ENCODE data around the gene EPAS1. TPM values are rescaled to one million over a fixed set of nuclear protein-coding genes. Genes with fewer than 3 reads are reported as not detected.

The EPAS1 gene
- polyA plus RNA-seq, 1 of the 3 experiments (the other 2 are of a cell fraction): 69.2 TPM

GRCh38 chr2:46353509-46353908 lies 56.3 kb downstream of the EPAS1 start:
- H3K4me2 ChIP-seq: no peak overlapping the region
- DNase-seq: no peak
- H3K27ac ChIP-seq (ENCODE audit: low read depth in 2 of 2, low read length in 1 of 2): peak overlapping the region in 1 of 2 experiments; percentile 3; a peak in 1 of 4 replicates
- H3F3A ChIP-seq (replicated peaks; ENCODE audit: insufficient read depth): no peaks in the 10 kb centered on the region
- TF ChIP-seq RXRA (IDR thresholded peaks at IDR 0.05; ENCODE audit: borderline replicate concordance, low read depth) (no peak), RFX5 (IDR thresholded peaks at IDR 0.05; ENCODE audit: low read length) (no peak), SMC3 (IDR thresholded peaks at IDR 0.05; ENCODE audit: low read depth, low read length) (no peak), REST (IDR thresholded peaks at IDR 0.05; ENCODE audit: low read depth, low read length) (no peak), EZH2phosphoT487 (IDR thresholded peaks at IDR 0.05; ENCODE audit: borderline replicate concordance, low read depth) (no peak), FOXJ3 (CRISPR knock-in tag; IDR thresholded peaks at IDR 0.05) (no peak), RAD21 (IDR thresholded peaks at IDR 0.05; ENCODE audit: low read length) (no peak), PBX3 (IDR thresholded peaks at IDR 0.05) (no peak), GATA2 (CRISPR knock-in tag; IDR thresholded peaks at IDR 0.05) (no peak), POLR2AphosphoS5 (IDR thresholded peaks at IDR 0.05; ENCODE audit: low read depth, low read length) (no peak), NRF1 (IDR thresholded peaks at IDR 0.05; ENCODE audit: low read depth, low read length) (no peak), ZBTB33 (IDR thresholded peaks at IDR 0.05; ENCODE audit: borderline replicate concordance, low read depth) (no peak)
- TF ChIP-seq, protein P1, sequence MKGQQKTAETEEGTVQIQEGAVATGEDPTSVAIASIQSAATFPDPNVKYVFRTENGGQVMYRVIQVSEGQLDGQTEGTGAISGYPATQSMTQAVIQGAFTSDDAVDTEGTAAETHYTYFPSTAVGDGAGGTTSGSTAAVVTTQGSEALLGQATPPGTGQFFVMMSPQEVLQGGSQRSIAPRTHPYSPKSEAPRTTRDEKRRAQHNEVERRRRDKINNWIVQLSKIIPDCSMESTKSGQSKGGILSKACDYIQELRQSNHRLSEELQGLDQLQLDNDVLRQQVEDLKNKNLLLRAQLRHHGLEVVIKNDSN (IDR thresholded peaks at IDR 0.05; ENCODE audit: borderline replicate concordance, low read depth): no peak
- TF ChIP-seq, protein P2, sequence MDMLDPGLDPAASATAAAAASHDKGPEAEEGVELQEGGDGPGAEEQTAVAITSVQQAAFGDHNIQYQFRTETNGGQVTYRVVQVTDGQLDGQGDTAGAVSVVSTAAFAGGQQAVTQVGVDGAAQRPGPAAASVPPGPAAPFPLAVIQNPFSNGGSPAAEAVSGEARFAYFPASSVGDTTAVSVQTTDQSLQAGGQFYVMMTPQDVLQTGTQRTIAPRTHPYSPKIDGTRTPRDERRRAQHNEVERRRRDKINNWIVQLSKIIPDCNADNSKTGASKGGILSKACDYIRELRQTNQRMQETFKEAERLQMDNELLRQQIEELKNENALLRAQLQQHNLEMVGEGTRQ (IDR thresholded peaks at IDR 0.05; ENCODE audit: borderline replicate concordance, low read depth, low read length): no peak
- TF ChIP-seq, protein P3, sequence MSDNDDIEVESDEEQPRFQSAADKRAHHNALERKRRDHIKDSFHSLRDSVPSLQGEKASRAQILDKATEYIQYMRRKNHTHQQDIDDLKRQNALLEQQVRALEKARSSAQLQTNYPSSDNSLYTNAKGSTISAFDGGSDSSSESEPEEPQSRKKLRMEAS (IDR thresholded peaks at IDR 0.05; ENCODE audit: low read depth): no peak
- TF ChIP-seq, protein P4, sequence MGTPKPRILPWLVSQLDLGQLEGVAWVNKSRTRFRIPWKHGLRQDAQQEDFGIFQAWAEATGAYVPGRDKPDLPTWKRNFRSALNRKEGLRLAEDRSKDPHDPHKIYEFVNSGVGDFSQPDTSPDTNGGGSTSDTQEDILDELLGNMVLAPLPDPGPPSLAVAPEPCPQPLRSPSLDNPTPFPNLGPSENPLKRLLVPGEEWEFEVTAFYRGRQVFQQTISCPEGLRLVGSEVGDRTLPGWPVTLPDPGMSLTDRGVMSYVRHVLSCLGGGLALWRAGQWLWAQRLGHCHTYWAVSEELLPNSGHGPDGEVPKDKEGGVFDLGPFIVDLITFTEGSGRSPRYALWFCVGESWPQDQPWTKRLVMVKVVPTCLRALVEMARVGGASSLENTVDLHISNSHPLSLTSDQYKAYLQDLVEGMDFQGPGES (IDR thresholded peaks at IDR 0.05; ENCODE audit: low read depth, low read length): no peak
- H3K9ac ChIP-seq: no peak overlapping the region
- H3K27me3 ChIP-seq (ENCODE audit: insufficient read depth): no peaks in the 10 kb centered on the region
- CTCF ChIA-PET: interaction anchor here (1.2 to 12.4 kb wide), 6 partner anchors 9 to 291 kb away, joined by 3 to 194 read pairs (median 6); partner anchors contain the start of gene EPAS1
- no peaks in the 10 kb centered on the region for H3K9me2 ChIP-seq
- no peaks in the 10 kb centered on the region for H4K20me1 ChIP-seq (ENCODE audit: insufficient read depth)
- no peak overlapping the region for H2AFZ ChIP-seq (ENCODE audit: low read depth)
- no peak overlapping the region for H3K4me3 ChIP-seq (ENCODE audit: low read depth in 2 of 2, low read length in 1 of 2)
- 92% methylated on average over 6 of the region's 6 CpGs for WGBS (ENCODE audit: low lambda C conversion rate)
- peaks cover 0 to 58% of the 10 kb centered on the region in 2 experiments; a peak in 2 of 4 replicates for H3K4me1 ChIP-seq (ENCODE audit: control insufficient read depth in 1 of 2, insufficient read depth in 2 of 2, low read depth in 1 of 2, low read length in 1 of 2)
- H3K9me3 ChIP-seq: no peaks in the 10 kb centered on the region
- POLR2A ChIA-PET: interaction anchor here (0.9 kb wide), 2 partner anchors 10 to 13 kb away, joined by 3 read pairs; no protein-coding TSS in a partner anchor
- peaks cover 49 to 87% of the 10 kb centered on the region in 2 experiments for H3K36me3 ChIP-seq (replicated peaks in 1 of 2; ENCODE audit: control insufficient read depth in 1 of 2, insufficient read depth in 2 of 2, low read length in 1 of 2)
- H3K79me2 ChIP-seq (ENCODE audit: insufficient read depth): peaks cover 10% of the 10 kb centered on the region
